HepG2 (cell line): ENCODE measurements around the gene INA. TPM values are rescaled to one million over a fixed set of nuclear protein-coding genes. Genes with fewer than 3 reads are reported as not detected.
A peak's percentile ranks its signal among the peaks of the same experiment; 100 is the strongest.

Source experiments
- CAMTA2 ChIP-seq: sonication (generic); formaldehyde crosslinking; IDR thresholded peaks from 2 replicates; pipeline ENCODE4 v1.4.0; 2020; ENCODE audit warnings: mild to moderate bottlenecking, missing genetic modification reagents, borderline replicate concordance
- CTCF ChIP-seq: sonication (generic); formaldehyde crosslinking; IDR thresholded peaks from 2 replicates; pipeline ENCODE4 v1.5.0; 2020; ENCODE audit warnings: mild to moderate bottlenecking, missing genetic modification reagents, moderate library complexity
- ESRRA ChIP-seq: sonication (generic); formaldehyde crosslinking; IDR thresholded peaks from 2 replicates; pipeline ENCODE4 v1.5.1; 2020; ENCODE audit warnings: mild to moderate bottlenecking, low read depth, missing genetic modification reagents
- FIP1L1 ChIP-seq: fragments of 200-400 bp; formaldehyde crosslinking; IDR thresholded peaks from 2 replicates; pipeline ENCODE4 v1.6.1; 2018; ENCODE audit warnings: low read depth, mild to moderate bottlenecking, low read length, moderate library complexity, borderline replicate concordance; ENCODE audit not compliant: insufficient read depth
- FOXA1 ChIP-seq, 2 experiments: fragments of 450-650 bp in 1 of 2; sonication (generic) in 1 of 2; formaldehyde crosslinking in 1 of 2; IDR thresholded peaks; 2 replicates each; pipeline versions ENCODE4 v1.4.0 to v1.6.1; 2016 to 2020; ENCODE audit warnings: missing genetic modification reagents in 1 of 2
- NFE2L1 ChIP-seq: sonication (generic); formaldehyde crosslinking; IDR thresholded peaks from 2 replicates; pipeline ENCODE4 v1.4.0; 2020; ENCODE audit warnings: missing genetic modification reagents, mild to moderate bottlenecking, borderline replicate concordance
- NFIB ChIP-seq: sonication (generic); formaldehyde crosslinking; IDR thresholded peaks from 2 replicates; pipeline ENCODE4 v1.9.0; 2021; ENCODE audit warnings: missing genetic modification reagents, mild to moderate bottlenecking, borderline replicate concordance
- RAD21 ChIP-seq: fragments of 450-650 bp; formaldehyde crosslinking; IDR thresholded peaks from 2 replicates; pipeline ENCODE4 v1.5.0; 2020; ENCODE audit warnings: mild to moderate bottlenecking
- TARDBP ChIP-seq: sonication (generic); formaldehyde crosslinking; IDR thresholded peaks from 2 replicates; pipeline ENCODE4 v1.8.0; 2022; ENCODE audit warnings: mild to moderate bottlenecking, missing genetic modification reagents
- THAP11 ChIP-seq: IDR thresholded peaks from 2 replicates; pipeline ENCODE4 v1.6.1; 2016; ENCODE audit warnings: missing biosample characterization, missing genetic modification reagents
- WIZ ChIP-seq: sonication (generic); formaldehyde crosslinking; IDR thresholded peaks from 2 replicates; pipeline ENCODE4 v1.5.1; 2020; ENCODE audit warnings: mild to moderate bottlenecking, missing genetic modification reagents
- ZBTB37 ChIP-seq: sonication (generic); formaldehyde crosslinking; IDR thresholded peaks from 2 replicates; pipeline ENCODE4 v1.4.0; 2020; ENCODE audit warnings: mild to moderate bottlenecking, missing genetic modification reagents
- ZNF350 ChIP-seq: sonication (generic); formaldehyde crosslinking; IDR thresholded peaks from 2 replicates; pipeline ENCODE4 v1.4.0; 2020; ENCODE audit warnings: mild to moderate bottlenecking, low read depth, missing genetic modification reagents, borderline replicate concordance
- ZNF407 ChIP-seq: sonication (generic); formaldehyde crosslinking; IDR thresholded peaks from one replicate; pipeline ENCODE4 v1.5.1; 2020; ENCODE audit warnings: mild to moderate bottlenecking, missing genetic modification reagents; ENCODE audit errors: not compliant biosample characterization
- ZNF605 ChIP-seq: sonication (generic); formaldehyde crosslinking; IDR thresholded peaks from 2 replicates; pipeline ENCODE4 v1.8.0; 2022; ENCODE audit warnings: mild to moderate bottlenecking, missing genetic modification reagents
- ZNF703 ChIP-seq: sonication (generic); formaldehyde crosslinking; IDR thresholded peaks from 2 replicates; pipeline ENCODE4 v1.5.1; 2020; ENCODE audit warnings: missing genetic modification reagents, mild to moderate bottlenecking, moderate library complexity, borderline replicate concordance
- ZNF720 ChIP-seq: sonication (generic); formaldehyde crosslinking; IDR thresholded peaks from 2 replicates; pipeline ENCODE4 v1.4.0; 2020; ENCODE audit warnings: missing genetic modification reagents
- ZNF776 ChIP-seq: sonication (generic); formaldehyde crosslinking; IDR thresholded peaks from 2 replicates; pipeline ENCODE4 v1.4.0; 2020; ENCODE audit warnings: mild to moderate bottlenecking, missing genetic modification reagents
- polyA plus RNA-seq, 8 experiments: library from polyadenylated mRNA; depleted of rRNA in 3 of 8; stranded (reverse) in 7 of 8; unstranded in 1 of 8; fragments of >200 nt; fragmentation: Illumina TruSeq in 4 of 8; extraction: Trizol in 4 of 8; gene quantifications; 2 replicates each; pipeline versions ENCODE4 v1.2.1 to v1.2.3, GENCODE V29; 2011 to 2016; ENCODE audit warnings: low read depth in 4 of 8, missing spikeins in 1 of 8, mixed read lengths in 1 of 8; ENCODE audit not compliant: insufficient read depth in 1 of 8
- total RNA-seq, 5 experiments: library from RNA; depleted of rRNA; stranded (reverse); fragments of >200 nt; fragmentation: Illumina TruSeq; extraction: Trizol; gene quantifications; 2 replicates each; pipeline ENCODE4 v1.2.3, GENCODE V29; 2016; ENCODE audit warnings: low read depth in 1 of 5

The INA gene
- total and polyA plus RNA-seq, 2 of the 13 experiments (the other 11 are each of a cell fraction or from before 2014, with no cell fraction given) = 0.04 to 0.13 TPM

- TF ChIP-seq ESRRA (CRISPR knock-in tag) = no peak
- TF ChIP-seq NFE2L1 (CRISPR knock-in tag) = no peak
- TF ChIP-seq ZNF350 (CRISPR knock-in tag) = no peak
- no peak for TF ChIP-seq ZNF407 (CRISPR knock-in tag)
- no peak for TF ChIP-seq TARDBP (CRISPR knock-in tag)
- no peak for TF ChIP-seq ZNF776
- TF ChIP-seq RAD21 (CRISPR knock-in tag) = no peak
- TF ChIP-seq FOXA1 (IDR thresholded peaks at IDR 0.05) = no peak
- TF ChIP-seq FOXA1 (CRISPR knock-in tag; IDR thresholded peaks at IDR 0.05) = peak; percentile 28; the same call in 1 of the 2 replicates
- TF ChIP-seq ZNF703 = no peak
- TF ChIP-seq ZNF605 (CRISPR knock-in tag) = no peak
- 0 out of 2 replicates have a peak, but pooled peaks have one; percentile 10 for TF ChIP-seq THAP11 (CRISPR knock-in tag)
- no peak for TF ChIP-seq WIZ
- TF ChIP-seq NFIB (CRISPR knock-in tag) = no peak
- no peak for TF ChIP-seq ZBTB37 (CRISPR knock-in tag)
- no peak for TF ChIP-seq ZNF720 (CRISPR knock-in tag)
- no peak for TF ChIP-seq CAMTA2 (CRISPR knock-in tag)
- TF ChIP-seq CTCF (CRISPR knock-in tag) = no peak
- no peak for TF ChIP-seq FIP1L1
These were observed 44.0 kb upstream of the INA start (continued) for GRCh38 chr10:103232772-103233488.
